CD4-positive, CD25-positive, alpha-beta regulatory T cell (primary cell): ENCODE results near the gene MYO10. TPM values are rescaled to one million over a fixed set of nuclear protein-coding genes. Genes with fewer than 3 reads are reported as not detected.

Source experiments
- ATAC-seq, 2 donors: fragments of 150-1000 bp; cut with Tn5 transposase; one replicate each; pipeline ENCODE4 v1.10.0; 2021; ENCODE audit warnings: low read depth in 2 of 2, moderate number of reproducible peaks in 2 of 2, moderate library complexity in 1 of 2
- DNase-seq, 3 donors: peaks; one replicate each; pipeline versions ENCODE4 v3.0.0 to v3.0.0-alpha.2; 2012 to 2022; ENCODE audit warnings: mixed read lengths in 1 of 3
- H3K27ac ChIP-seq: one replicate; pipeline ENCODE4 v1.7.0; 2013; ENCODE audit warnings: mild to moderate bottlenecking, low read length; ENCODE audit not compliant: insufficient read depth, poor library complexity, severe bottlenecking
- H3K27me3 ChIP-seq: one replicate; pipeline ENCODE4 v1.7.0; 2013; ENCODE audit warnings: low read length; ENCODE audit not compliant: control insufficient read depth, insufficient read depth
- H3K36me3 ChIP-seq: one replicate; pipeline ENCODE4 v1.7.0; 2013; ENCODE audit warnings: mild to moderate bottlenecking, low read length, moderate library complexity; ENCODE audit not compliant: control insufficient read depth, insufficient read depth
- H3K4me1 ChIP-seq: 2 replicates; pipeline ENCODE4 v1.7.0; 2013; ENCODE audit warnings: mild to moderate bottlenecking, low read length; ENCODE audit not compliant: insufficient read depth, control insufficient read depth, poor library complexity, severe bottlenecking
- H3K4me3 ChIP-seq: one replicate; pipeline ENCODE4 v1.7.0; 2013; ENCODE audit warnings: low read depth, mild to moderate bottlenecking, low read length, moderate library complexity
- H3K9me3 ChIP-seq, 2 experiments: 1 replicate in 1 of 2; 2 replicates in 1 of 2; pipeline ENCODE4 v1.7.0; 2013; ENCODE audit warnings: low read length in 2 of 2, mild to moderate bottlenecking in 1 of 2, moderate library complexity in 1 of 2; ENCODE audit not compliant: control insufficient read depth in 2 of 2
- H3K27ac Mint-ChIP-seq, 3 donors: one replicate each; pipeline ENCODE4 v1.8.0; 2020 to 2022; ENCODE audit warnings: mild to moderate bottlenecking in 3 of 3, mixed read lengths in 3 of 3, moderate library complexity in 2 of 3
- H3K27me3 Mint-ChIP-seq: one replicate; pipeline ENCODE4 v1.8.0; 2022; ENCODE audit warnings: mild to moderate bottlenecking, mixed read lengths
- H3K36me3 Mint-ChIP-seq: one replicate; pipeline ENCODE4 v1.8.0; 2020; ENCODE audit warnings: mixed read lengths
- H3K4me1 Mint-ChIP-seq, 4 donors: one replicate each; pipeline ENCODE4 v1.8.0; 2020 to 2022; ENCODE audit warnings: mixed read lengths in 4 of 4, mild to moderate bottlenecking in 1 of 4
- H3K4me3 Mint-ChIP-seq, 4 donors: one replicate each; pipeline ENCODE4 v1.8.0; 2020 to 2022; ENCODE audit warnings: mild to moderate bottlenecking in 4 of 4, mixed read lengths in 4 of 4, moderate library complexity in 3 of 4
- H3K9me3 Mint-ChIP-seq, 7 donors: one replicate each; pipeline ENCODE4 v1.8.0; 2020 to 2022; ENCODE audit warnings: mixed read lengths in 7 of 7, mild to moderate bottlenecking in 3 of 7, moderate library complexity in 2 of 7
- polyA plus RNA-seq, 4 donors: library from polyadenylated mRNA; unstranded; fragments of 300-500 nt; fragmentation: Illumina TruSeq; gene quantifications; one replicate each; pipeline ENCODE4 v1.2.3, GENCODE V29; 2021
- total RNA-seq: library from RNA; stranded (reverse); gene quantifications from one replicate; pipeline ENCODE4 v1.2.3, GENCODE V29; 2022

Gene MYO10
- total and polyA plus RNA-seq, 5 donors from 2014 or later: 0.01 to 0.05 (median 0.02) TPM; not detected in 1

DNA sequence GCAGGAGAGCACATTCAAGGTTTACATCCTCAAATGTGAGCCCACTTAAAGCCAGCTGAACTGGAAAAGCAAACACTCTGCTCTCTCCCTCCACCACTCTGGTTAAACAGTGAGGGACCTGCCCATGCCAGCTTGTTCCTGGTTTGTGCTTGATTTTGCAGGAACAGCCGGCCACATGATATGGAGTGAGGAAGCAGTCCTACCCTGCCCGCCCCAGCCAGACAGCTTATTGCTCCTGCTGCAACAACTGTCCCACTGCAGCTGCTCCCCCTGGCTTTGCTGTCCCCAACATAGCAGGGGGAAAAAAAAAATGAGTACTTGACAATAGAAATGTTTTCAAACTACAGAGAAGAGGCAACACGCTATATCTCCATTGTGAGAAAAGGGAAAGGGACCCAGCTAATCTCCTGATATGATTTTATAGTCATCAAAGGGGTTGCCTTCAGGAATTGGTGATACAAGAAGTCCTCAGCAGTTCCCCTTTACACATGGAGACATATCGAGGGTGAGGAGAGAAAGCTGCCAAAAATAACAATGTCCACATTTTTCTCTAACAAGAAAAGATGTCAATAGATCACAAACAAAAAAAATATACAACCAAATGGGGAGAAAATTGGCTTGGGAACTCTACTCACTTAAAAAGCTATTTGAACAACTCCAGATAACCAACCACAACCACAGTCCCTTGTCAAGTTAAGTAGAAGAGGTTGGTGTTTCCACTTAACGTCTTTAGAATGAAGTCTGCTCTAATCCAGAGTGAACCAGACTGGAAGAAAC, 4.6 kb downstream of the MYO10 start:
- Histone ChIP-seq H3K36me3 (no peaks in the 10 kb centered on the region), H3K9me3 (no peaks in the 10 kb centered on the region), H3K4me3 (no peak overlapping the region), H3K27me3 (peaks cover 21% of the 10 kb centered on the region), H3K4me1 (peaks cover 14% of the 10 kb centered on the region), H3K27ac (no peak overlapping the region)
- peaks cover 40% of the 10 kb centered on the region for H3K27me3 Mint-ChIP-seq
- H3K4me3 Mint-ChIP-seq: no peak overlapping the region
- no peaks in the 10 kb centered on the region for H3K36me3 Mint-ChIP-seq
- no peaks in the 10 kb centered on the region for H3K9me3 Mint-ChIP-seq
- no peak overlapping the region for H3K27ac Mint-ChIP-seq
- H3K4me1 Mint-ChIP-seq: peaks cover 0 to 19% (median 8%) of the 10 kb centered on the region in 4 donors
- ATAC-seq (no peak), DNase-seq (no peak)

DNA sequence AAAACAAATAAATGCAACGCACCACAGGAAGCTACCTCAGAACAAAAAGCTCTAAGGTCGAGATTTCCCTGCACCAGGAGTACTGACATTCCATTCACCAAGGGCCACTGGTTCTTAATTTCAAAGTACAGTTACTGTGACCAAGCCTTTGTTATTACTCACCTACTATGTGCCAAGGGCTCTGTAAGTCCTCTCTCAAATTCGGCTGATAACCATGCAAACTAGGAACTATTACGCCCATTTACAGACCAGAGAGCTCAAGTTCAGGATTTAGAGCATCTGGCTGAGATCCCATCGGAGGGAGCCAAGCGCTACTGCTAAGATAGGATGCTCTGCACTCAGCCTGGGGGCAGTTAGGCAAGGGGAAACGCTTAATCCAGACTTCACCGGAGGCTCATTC, 5.6 kb downstream of the MYO10 start:
- DNase-seq (no peak), ATAC-seq (no peak)
- Mint-ChIP-seq H3K36me3 (no peaks in the 10 kb centered on the region), H3K9me3 (no peaks in the 10 kb centered on the region), H3K27ac (no peak overlapping the region), H3K4me1 (peaks cover 0 to 14% (median 8%) of the 10 kb centered on the region in 4 donors), H3K4me3 (no peak overlapping the region), H3K27me3 (peaks cover 40% of the 10 kb centered on the region)
- Histone ChIP-seq H3K36me3 (no peaks in the 10 kb centered on the region), H3K27ac (no peak overlapping the region), H3K4me3 (no peak overlapping the region), H3K9me3 (no peaks in the 10 kb centered on the region), H3K27me3 (peaks cover 21% of the 10 kb centered on the region), H3K4me1 (peaks cover 8% of the 10 kb centered on the region)

DNA sequence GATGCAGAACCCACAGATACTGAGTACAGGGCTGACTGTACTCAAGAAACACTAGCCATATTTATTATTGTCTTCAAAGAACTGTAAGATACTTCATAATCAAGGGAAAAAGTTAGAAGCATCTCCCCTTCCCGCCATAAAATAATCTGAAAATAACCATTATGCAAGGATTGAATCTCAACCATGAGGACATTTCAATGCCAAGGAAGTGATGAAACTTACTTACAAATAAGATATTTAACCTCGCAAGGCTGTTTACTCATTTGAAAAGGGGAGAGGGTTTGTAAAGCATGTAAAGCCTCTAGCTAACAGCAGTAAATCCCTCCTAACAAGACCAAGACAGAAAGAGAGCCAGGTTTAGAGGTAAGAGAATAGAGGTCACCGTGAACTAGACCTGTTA, 6.3 kb downstream of the MYO10 start:
- Mint-ChIP-seq H3K27me3 (peaks cover 41% of the 10 kb centered on the region), H3K4me3 (no peak overlapping the region), H3K27ac (peak overlapping the region in 1 of 3 donors; percentile 72), H3K4me1 (peaks cover 0 to 10% (median 6%) of the 10 kb centered on the region in 4 donors), H3K9me3 (no peaks in the 10 kb centered on the region), H3K36me3 (no peaks in the 10 kb centered on the region)
- Histone ChIP-seq H3K9me3 (no peaks in the 10 kb centered on the region), H3K4me1 (peaks cover under 1% of the 10 kb centered on the region), H3K27me3 (peaks cover 21% of the 10 kb centered on the region), H3K4me3 (no peak overlapping the region), H3K36me3 (no peaks in the 10 kb centered on the region), H3K27ac (no peak overlapping the region)
- ATAC-seq: no peak
- DNase-seq: no peak

DNA sequence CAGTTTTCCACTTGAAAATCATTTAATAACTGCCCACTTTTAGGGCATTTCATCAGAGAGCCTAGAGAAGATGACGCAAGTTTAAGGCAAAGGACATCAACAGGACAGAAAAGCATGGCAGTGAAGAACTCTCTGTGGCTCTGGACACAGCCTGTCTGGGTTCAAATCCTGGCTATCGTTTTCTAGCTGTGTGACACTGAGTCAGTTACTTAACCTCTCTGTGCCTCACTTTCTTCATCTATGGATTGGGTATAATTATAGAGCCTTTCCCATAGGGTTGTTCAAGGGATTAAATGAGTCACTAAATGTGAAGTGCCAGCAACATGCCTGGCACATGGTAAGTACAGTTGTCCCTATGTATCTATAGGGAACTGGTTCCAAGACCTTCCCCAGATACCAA, 6.7 kb downstream of the MYO10 start:
- ATAC-seq (no peak), DNase-seq (no peak)
- Histone ChIP-seq H3K4me3 (no peak overlapping the region), H3K27me3 (peaks cover 17% of the 10 kb centered on the region), H3K9me3 (no peaks in the 10 kb centered on the region), H3K27ac (no peak overlapping the region), H3K36me3 (no peaks in the 10 kb centered on the region), H3K4me1 (no peaks in the 10 kb centered on the region)
- H3K4me3 Mint-ChIP-seq: no peak overlapping the region
- H3K36me3 Mint-ChIP-seq: no peaks in the 10 kb centered on the region
- H3K4me1 Mint-ChIP-seq: peaks cover 0 to 9% (median 3%) of the 10 kb centered on the region in 4 donors
- H3K27ac Mint-ChIP-seq: no peak overlapping the region
- H3K9me3 Mint-ChIP-seq: no peaks in the 10 kb centered on the region
- H3K27me3 Mint-ChIP-seq: peaks cover 39% of the 10 kb centered on the region

DNA sequence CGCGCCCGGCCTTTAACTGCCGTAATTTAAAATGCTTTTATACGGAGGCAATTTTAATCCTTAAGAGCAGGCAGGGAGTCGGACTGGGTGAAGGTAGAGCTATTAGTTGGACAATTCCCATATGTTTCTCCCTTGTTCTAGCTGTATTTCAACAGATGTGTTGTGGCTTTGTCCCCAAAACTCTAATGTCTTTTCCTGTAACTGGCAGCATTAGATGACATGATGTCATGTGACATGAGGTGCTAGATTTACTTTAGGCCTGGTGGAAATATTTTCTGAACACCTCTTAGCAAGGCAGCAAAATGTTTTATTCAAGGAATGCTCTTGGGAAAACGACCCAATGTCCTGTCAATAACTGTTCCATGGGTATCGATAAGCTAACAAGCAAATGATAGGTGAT, 8.5 kb downstream of the MYO10 start:
- no peak for DNase-seq
- no peak overlapping the region for H3K27ac ChIP-seq
- Mint-ChIP-seq H3K4me3 (no peak overlapping the region), H3K27me3 (peaks cover 26% of the 10 kb centered on the region), H3K36me3 (no peaks in the 10 kb centered on the region), H3K9me3 (peaks cover 0 to 2% (median 0%) of the 10 kb centered on the region in 7 donors), H3K27ac (no peak overlapping the region), H3K4me1 (no peaks in the 10 kb centered on the region)
- no peak overlapping the region for H3K4me3 ChIP-seq
- no peaks in the 10 kb centered on the region for H3K36me3 ChIP-seq
- peaks cover 3% of the 10 kb centered on the region for H3K27me3 ChIP-seq
- no peaks in the 10 kb centered on the region for H3K4me1 ChIP-seq
- ATAC-seq: no peak
- H3K9me3 ChIP-seq: no peaks in the 10 kb centered on the region

DNA sequence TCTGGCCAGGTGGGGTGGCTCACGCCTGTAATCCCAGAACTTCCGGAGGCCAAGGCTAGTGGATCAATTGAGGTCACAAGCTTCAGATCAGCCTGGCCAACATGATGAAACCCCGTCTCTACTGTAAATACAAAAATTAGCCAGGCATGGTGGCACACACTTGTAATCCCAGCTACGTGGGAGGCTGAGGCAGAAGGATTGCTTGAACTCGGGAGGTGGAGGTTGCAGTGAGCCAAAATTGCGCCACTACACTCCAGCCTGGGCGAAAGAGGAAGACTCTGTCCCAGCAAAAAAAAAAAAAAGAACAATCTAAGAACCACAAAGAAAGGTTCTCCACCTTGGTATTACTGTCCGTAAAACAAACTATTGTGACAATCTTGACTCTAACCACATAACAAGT, 9.7 kb downstream of the MYO10 start:
- ATAC-seq (no peak), DNase-seq (no peak)
- Mint-ChIP-seq H3K9me3 (peaks cover 0 to 4% (median 0%) of the 10 kb centered on the region in 7 donors), H3K27ac (no peak overlapping the region), H3K4me1 (no peaks in the 10 kb centered on the region), H3K36me3 (no peaks in the 10 kb centered on the region), H3K4me3 (no peak overlapping the region), H3K27me3 (peaks cover 19% of the 10 kb centered on the region)
- Histone ChIP-seq H3K9me3 (no peaks in the 10 kb centered on the region), H3K4me3 (no peak overlapping the region), H3K27ac (no peak overlapping the region), H3K27me3 (peaks cover 3% of the 10 kb centered on the region), H3K4me1 (no peaks in the 10 kb centered on the region), H3K36me3 (no peaks in the 10 kb centered on the region)

DNA sequence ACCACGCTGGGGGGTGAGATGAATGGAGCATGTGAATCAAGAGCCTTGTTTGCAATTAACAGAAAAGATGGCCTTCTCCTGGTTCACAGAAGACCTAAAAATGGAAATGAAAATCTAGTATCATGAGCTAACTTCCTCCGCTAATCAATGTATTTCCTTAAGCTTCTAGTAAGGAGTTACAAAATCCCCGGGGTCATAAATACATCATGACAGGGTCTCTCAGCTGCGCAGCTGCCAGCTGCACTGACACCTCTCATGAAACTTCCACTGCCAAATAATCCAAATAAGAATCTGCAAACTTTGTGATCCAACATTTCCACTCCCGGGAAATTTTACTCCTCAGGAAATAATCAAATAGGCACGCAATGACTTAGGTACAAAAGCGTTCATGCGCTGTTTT, 11.9 kb downstream of the MYO10 start:
- Mint-ChIP-seq H3K9me3 (peaks cover 0 to 4% (median 0%) of the 10 kb centered on the region in 7 donors), H3K36me3 (no peaks in the 10 kb centered on the region), H3K27ac (no peak overlapping the region), H3K4me3 (no peak overlapping the region), H3K4me1 (no peaks in the 10 kb centered on the region), H3K27me3 (peaks cover 10% of the 10 kb centered on the region)
- DNase-seq: no peak
- Histone ChIP-seq H3K4me3 (no peak overlapping the region), H3K36me3 (no peaks in the 10 kb centered on the region), H3K27ac (no peak overlapping the region), H3K4me1 (no peaks in the 10 kb centered on the region), H3K9me3 (no peaks in the 10 kb centered on the region), H3K27me3 (no peaks in the 10 kb centered on the region)
- ATAC-seq: no peak

DNA sequence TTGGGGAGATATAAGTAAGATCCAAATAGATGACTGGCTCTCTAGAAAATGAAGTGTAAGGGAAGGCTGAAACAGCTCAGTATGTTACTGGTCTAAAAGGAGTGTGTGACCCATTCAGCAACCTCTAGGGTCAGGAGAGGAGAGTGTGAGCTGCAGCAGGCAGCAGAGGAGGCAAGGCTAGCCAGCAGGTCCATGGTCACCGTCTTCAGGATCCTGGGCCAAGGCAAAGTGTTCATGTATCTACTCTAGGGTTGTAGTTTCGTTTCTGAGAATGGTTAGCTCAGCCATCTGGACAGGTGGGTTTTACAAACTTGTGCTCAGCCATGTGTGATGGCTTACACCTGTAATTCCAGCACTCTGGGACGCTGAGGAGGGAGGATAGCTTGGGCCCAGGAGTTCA, 13.7 kb downstream of the MYO10 start:
- no peaks in the 10 kb centered on the region for H3K9me3 ChIP-seq
- DNase-seq (no peak), ATAC-seq (no peak)
- no peaks in the 10 kb centered on the region for H3K36me3 ChIP-seq
- Mint-ChIP-seq H3K36me3 (no peaks in the 10 kb centered on the region), H3K4me1 (no peaks in the 10 kb centered on the region), H3K4me3 (no peak overlapping the region), H3K27ac (no peak overlapping the region), H3K9me3 (peaks cover 0 to 5% (median 0%) of the 10 kb centered on the region in 7 donors), H3K27me3 (peaks cover 10% of the 10 kb centered on the region)
- H3K4me1 ChIP-seq: no peaks in the 10 kb centered on the region
- no peak overlapping the region for H3K27ac ChIP-seq
- no peaks in the 10 kb centered on the region for H3K27me3 ChIP-seq
- no peak overlapping the region for H3K4me3 ChIP-seq
